ENCODE measurements around the gene RPRD2. TPM values are rescaled to one million over a fixed set of nuclear protein-coding genes. Genes with fewer than 3 reads are reported as not detected.

RPRD2 gene
- total RNA-seq, 3 donors from 2014 or later (not counting 1 experiment from before 2014, with no cell fraction given) = 30.3 to 38.8 (median 34.0) TPM

DNA sequence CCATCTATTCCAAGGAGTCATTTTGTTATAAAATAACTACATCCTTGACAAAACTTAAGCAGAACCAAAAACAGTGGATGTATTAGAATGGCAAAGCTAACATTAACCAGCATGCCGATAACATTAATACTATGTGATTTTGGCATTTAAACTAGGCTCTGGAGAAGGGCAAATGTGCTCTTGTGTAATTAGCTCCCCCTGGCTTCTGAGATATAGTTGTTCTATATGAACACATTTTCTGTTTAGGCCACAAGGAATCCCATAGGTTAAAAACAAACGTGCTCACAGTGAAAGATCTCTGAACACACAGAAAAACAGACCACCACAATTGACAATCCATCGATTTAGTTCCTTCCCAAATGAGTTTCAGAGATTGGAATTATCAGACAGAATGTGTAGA lies 65.9 kb downstream of the RPRD2 start:
- Mint-ChIP-seq H3K4me3 (no peak overlapping the region), H3K36me3 (no peaks in the 10 kb centered on the region), H3K27ac (peak overlapping the region; percentile 4 to 7), H3K27me3 (ENCODE audit: low read depth in 2 of 2) (no peaks in the 10 kb centered on the region), H3K4me1 (peaks cover 14 to 22% of the 10 kb centered on the region in 2 donors), H3K9me3 (no peaks in the 10 kb centered on the region)
- peak in 2 of 3 donors; percentile 34 to 49 for ATAC-seq
- 60% methylated on average over 1 of the region's 3 CpGs for WGBS (ENCODE audit: insufficient coverage)
- no peaks in the 10 kb centered on the region for H3K9me3 ChIP-seq (ENCODE audit: control insufficient read depth, insufficient read depth, low read length)
- no peaks in the 10 kb centered on the region for H3K4me1 ChIP-seq (ENCODE audit: control insufficient read depth, insufficient read depth, low read length)
- no peaks in the 10 kb centered on the region for H3K27me3 ChIP-seq (ENCODE audit: control insufficient read depth, insufficient read depth, low read length)
- no peaks in the 10 kb centered on the region for H3K36me3 ChIP-seq (ENCODE audit: control insufficient read depth, insufficient read depth, low read length)
- TF ChIP-seq, protein P1, sequence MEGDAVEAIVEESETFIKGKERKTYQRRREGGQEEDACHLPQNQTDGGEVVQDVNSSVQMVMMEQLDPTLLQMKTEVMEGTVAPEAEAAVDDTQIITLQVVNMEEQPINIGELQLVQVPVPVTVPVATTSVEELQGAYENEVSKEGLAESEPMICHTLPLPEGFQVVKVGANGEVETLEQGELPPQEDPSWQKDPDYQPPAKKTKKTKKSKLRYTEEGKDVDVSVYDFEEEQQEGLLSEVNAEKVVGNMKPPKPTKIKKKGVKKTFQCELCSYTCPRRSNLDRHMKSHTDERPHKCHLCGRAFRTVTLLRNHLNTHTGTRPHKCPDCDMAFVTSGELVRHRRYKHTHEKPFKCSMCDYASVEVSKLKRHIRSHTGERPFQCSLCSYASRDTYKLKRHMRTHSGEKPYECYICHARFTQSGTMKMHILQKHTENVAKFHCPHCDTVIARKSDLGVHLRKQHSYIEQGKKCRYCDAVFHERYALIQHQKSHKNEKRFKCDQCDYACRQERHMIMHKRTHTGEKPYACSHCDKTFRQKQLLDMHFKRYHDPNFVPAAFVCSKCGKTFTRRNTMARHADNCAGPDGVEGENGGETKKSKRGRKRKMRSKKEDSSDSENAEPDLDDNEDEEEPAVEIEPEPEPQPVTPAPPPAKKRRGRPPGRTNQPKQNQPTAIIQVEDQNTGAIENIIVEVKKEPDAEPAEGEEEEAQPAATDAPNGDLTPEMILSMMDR (IDR thresholded peaks at IDR 0.05) = no peak
- H3K4me3 ChIP-seq (ENCODE audit: low read length) = no peak overlapping the region
- DNase-seq = peak in 1 of 2 donors; percentile 43
- intact Hi-C loops (cut with micrococcal nuclease) = loop anchor here (1.0 kb wide), 1 partner anchor 175 kb away; no protein-coding TSS in a partner anchor
- no peak overlapping the region for H3K27ac ChIP-seq (ENCODE audit: low read length)

DNA sequence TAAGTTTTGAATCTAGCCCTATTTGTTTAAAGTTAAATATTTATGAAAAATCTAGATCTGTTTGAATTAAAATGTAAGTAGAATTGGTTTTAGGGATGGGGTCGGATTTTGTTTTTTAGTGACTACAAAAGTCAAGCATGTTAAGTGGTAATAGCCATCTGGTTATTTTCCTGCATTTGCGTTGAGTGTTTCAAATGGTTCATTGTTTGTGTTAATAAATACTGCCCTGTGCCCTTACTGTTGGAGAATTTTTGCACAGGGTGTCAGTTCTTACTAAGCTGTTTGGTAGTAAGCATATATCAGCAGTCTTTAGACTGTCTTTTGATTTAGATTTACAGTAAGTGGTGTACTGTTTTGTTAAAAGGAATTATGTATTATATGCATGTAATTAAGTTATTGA lies 77.2 kb downstream of the RPRD2 start:
- 94% methylated on average over 2 of the region's 2 CpGs for WGBS (ENCODE audit: insufficient coverage)
- H3K27me3 ChIP-seq (ENCODE audit: control insufficient read depth, insufficient read depth, low read length) = no peaks in the 10 kb centered on the region
- no peak for DNase-seq
- peaks cover 35% of the 10 kb centered on the region for H3K36me3 ChIP-seq (ENCODE audit: control insufficient read depth, insufficient read depth, low read length)
- Mint-ChIP-seq H3K27me3 (ENCODE audit: low read depth in 2 of 2) (no peaks in the 10 kb centered on the region), H3K9me3 (no peaks in the 10 kb centered on the region), H3K36me3 (peaks cover 10% of the 10 kb centered on the region), H3K27ac (no peak overlapping the region), H3K4me3 (no peak overlapping the region), H3K4me1 (peaks cover 0 to 13% of the 10 kb centered on the region in 2 donors)
- H3K4me3 ChIP-seq (ENCODE audit: low read length) = no peak overlapping the region
- ATAC-seq = no peak
- no peak overlapping the region for H3K27ac ChIP-seq (ENCODE audit: low read length)
- TF ChIP-seq, protein P1 (IDR thresholded peaks at IDR 0.05) = no peak
- no peaks in the 10 kb centered on the region for H3K9me3 ChIP-seq (ENCODE audit: control insufficient read depth, insufficient read depth, low read length)
- H3K4me1 ChIP-seq (ENCODE audit: control insufficient read depth, insufficient read depth, low read length) = no peaks in the 10 kb centered on the region
- intact Hi-C loops (cut with micrococcal nuclease) = no loop called here

DNA sequence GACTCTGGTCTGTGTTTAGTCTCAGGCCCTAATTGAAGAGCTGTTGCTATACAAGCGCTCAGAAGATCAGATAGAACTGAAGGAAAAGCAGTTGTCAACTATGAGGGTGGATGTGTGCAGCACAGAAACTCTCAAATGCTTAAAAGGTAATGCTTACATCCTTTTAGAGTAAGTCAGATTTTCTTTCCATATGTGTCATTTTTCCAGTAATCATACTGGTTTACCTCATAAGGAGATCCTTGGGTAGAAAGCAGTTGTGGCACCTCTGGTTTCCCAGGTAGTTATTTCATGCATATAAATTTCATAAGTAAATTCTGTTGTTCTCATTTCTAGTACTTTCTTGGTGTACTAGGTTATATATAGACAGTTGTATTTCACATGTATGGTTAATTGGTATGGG lies 80.3 kb downstream of the RPRD2 start:
- H3K4me1 Mint-ChIP-seq = peaks cover 0 to 18% of the 10 kb centered on the region in 2 donors
- H3K4me3 ChIP-seq (ENCODE audit: low read length) = no peak overlapping the region
- WGBS (ENCODE audit: insufficient coverage) = 91% methylated on average over 1 of the region's 1 CpG
- H3K27me3 Mint-ChIP-seq (ENCODE audit: low read depth in 2 of 2) = no peaks in the 10 kb centered on the region
- peaks cover 57% of the 10 kb centered on the region for H3K36me3 ChIP-seq (ENCODE audit: control insufficient read depth, insufficient read depth, low read length)
- H3K36me3 Mint-ChIP-seq = peaks cover 10% of the 10 kb centered on the region
- TF ChIP-seq, protein P1 (IDR thresholded peaks at IDR 0.05) = no peak
- no peak overlapping the region for H3K27ac ChIP-seq (ENCODE audit: low read length)
- no peak for DNase-seq
- ATAC-seq = no peak
- intact Hi-C loops (cut with micrococcal nuclease) = no loop called here
- no peak overlapping the region for H3K27ac Mint-ChIP-seq
- no peak overlapping the region for H3K4me3 Mint-ChIP-seq
- H3K9me3 ChIP-seq (ENCODE audit: control insufficient read depth, insufficient read depth, low read length) = no peaks in the 10 kb centered on the region
- no peaks in the 10 kb centered on the region for H3K9me3 Mint-ChIP-seq
- no peaks in the 10 kb centered on the region for H3K4me1 ChIP-seq (ENCODE audit: control insufficient read depth, insufficient read depth, low read length)
- no peaks in the 10 kb centered on the region for H3K27me3 ChIP-seq (ENCODE audit: control insufficient read depth, insufficient read depth, low read length)

DNA sequence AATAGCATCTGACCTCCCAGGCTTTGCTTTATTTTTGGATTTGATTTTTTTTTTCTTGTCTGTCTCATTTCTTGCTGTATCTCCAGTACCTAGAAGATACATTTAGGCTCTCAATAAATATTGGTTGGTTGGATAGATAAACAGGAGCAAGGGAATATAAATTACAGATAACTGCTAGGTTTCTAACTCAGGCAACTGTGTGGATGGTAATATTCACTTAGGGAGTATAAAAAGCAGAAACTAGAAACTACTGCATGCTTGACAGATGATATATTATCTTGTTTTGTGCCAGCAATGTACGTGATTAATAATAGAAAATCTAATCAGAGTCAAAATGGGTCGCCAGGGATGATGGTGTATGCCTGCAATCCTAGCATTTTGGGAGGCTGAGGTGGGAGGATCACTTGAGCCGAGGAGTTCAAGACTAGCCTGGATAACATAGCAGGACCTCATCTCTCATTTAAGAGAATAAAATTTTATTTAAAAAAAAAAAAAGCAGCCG lies 92.2 kb downstream of the RPRD2 start:
- Histone ChIP-seq H3K4me3 (ENCODE audit: low read length) (no peak overlapping the region), H3K27ac (ENCODE audit: low read length) (no peak overlapping the region), H3K27me3 (ENCODE audit: control insufficient read depth, insufficient read depth, low read length) (no peaks in the 10 kb centered on the region), H3K9me3 (ENCODE audit: control insufficient read depth, insufficient read depth, low read length) (no peaks in the 10 kb centered on the region), H3K4me1 (ENCODE audit: control insufficient read depth, insufficient read depth, low read length) (no peaks in the 10 kb centered on the region), H3K36me3 (ENCODE audit: control insufficient read depth, insufficient read depth, low read length) (peaks cover 44% of the 10 kb centered on the region)
- H3K4me1 Mint-ChIP-seq = peaks cover 0 to 5% of the 10 kb centered on the region in 2 donors
- DNase-seq (no peak), ATAC-seq (no peak)
- no peaks in the 10 kb centered on the region for H3K27me3 Mint-ChIP-seq (ENCODE audit: low read depth in 2 of 2)
- TF ChIP-seq, protein P1 (IDR thresholded peaks at IDR 0.05) = no peak
- no peaks in the 10 kb centered on the region for H3K9me3 Mint-ChIP-seq
- no peaks in the 10 kb centered on the region for H3K36me3 Mint-ChIP-seq
- no peak overlapping the region for H3K4me3 Mint-ChIP-seq
- WGBS (ENCODE audit: insufficient coverage) = 98% methylated on average over 4 of the region's 4 CpGs
- intact Hi-C loops (cut with micrococcal nuclease) = no loop called here
- H3K27ac Mint-ChIP-seq = no peak overlapping the region

Measured in natural killer cell (primary cell).